Measurements from ENCODE around the gene METTL8.
"Not testable (repeated sequence)": the region's sequence is repeated elsewhere in the genome, so short reads cannot be mapped to it uniquely, and the experiment has no call there.

The METTL8 gene

GRCh38 chr2:171345971-171346722 is 87.6 kb downstream of the METTL8 start:
- DNase-seq, result no peak

GRCh38 chr2:171344182-171344581 is 89.6 kb downstream of the METTL8 start:
- no peak for DNase-seq

- no peak for DNase-seq
Observed at GRCh38 chr2:171342067-171342413, 91.8 kb downstream of the METTL8 start.

- DNase-seq, result no peak
Observed at GRCh38 chr2:171341394-171342066, 92.3 kb downstream of the METTL8 start.

GRCh38 chr2:171334946-171335345 is 98.8 kb downstream of the METTL8 start:
- DNase-seq, result no peak

GRCh38 chr2:171334171-171334570 is 99.6 kb downstream of the METTL8 start:
- no peak for DNase-seq

- no peak for DNase-seq
Observed at GRCh38 chr2:171330155-171330956, 103.4 kb downstream of the METTL8 start.

- DNase-seq, result no peak
Observed at GRCh38 chr2:171327043-171327496, 106.7 kb downstream of the METTL8 start.

GRCh38 chr2:171325886-171326585 is 107.8 kb downstream of the METTL8 start:
- DNase-seq, result peak in 1 of 2 donors; percentile 52

- no peak for DNase-seq
Observed at GRCh38 chr2:171323971-171324528, 109.7 kb downstream of the METTL8 start.

- no peak for DNase-seq
Observed at GRCh38 chr2:171322928-171323327, 110.9 kb downstream of the METTL8 start.

- DNase-seq, result no peak
Observed at GRCh38 chr2:171320731-171321130, 113.1 kb downstream of the METTL8 start.

GRCh38 chr2:171320208-171320621 is 113.6 kb downstream of the METTL8 start:
- DNase-seq, result no peak

GRCh38 chr2:171319164-171319810 is 114.5 kb downstream of the METTL8 start:
- peak in 1 of 2 donors; percentile 49 for DNase-seq

GRCh38 chr2:171318463-171318934 is 115.3 kb downstream of the METTL8 start:
- DNase-seq, result no peak

- no peak for DNase-seq
Observed at GRCh38 chr2:171317492-171318125, 116.2 kb downstream of the METTL8 start.

- no peak for DNase-seq
Observed at GRCh38 chr2:171316755-171317337, 116.9 kb downstream of the METTL8 start.

- no peak for DNase-seq
Observed at GRCh38 chr2:171316220-171316619, 117.6 kb downstream of the METTL8 start.

GRCh38 chr2:171315781-171316180 is 118.0 kb downstream of the METTL8 start:
- no peak for DNase-seq

GRCh38 chr2:171312182-171312581 is 121.6 kb downstream of the METTL8 start:
- not testable (repeated sequence) for DNase-seq

- DNase-seq, result not testable (repeated sequence)
Observed at GRCh38 chr2:171311589-171311988, 122.2 kb downstream of the METTL8 start.
